Stomach (tissue), 9 donors: ENCODE results near the gene EGFLAM. TPM values are rescaled to one million over a fixed set of nuclear protein-coding genes. Genes with fewer than 3 reads are reported as not detected.

Experiments used
- DNase-seq, 2 donors: peaks; one replicate each; pipeline versions ENCODE4 v3.0.0 to v3.0.0-alpha.2; 2013 to 2019
- H3K27ac ChIP-seq, 5 donors: fragments of 200-600 bp in 4 of 5; sonication (generic) in 4 of 5; one replicate each; pipeline ENCODE4 v1.5.1; 2013 to 2019; ENCODE audit warnings: mild to moderate bottlenecking in 1 of 5, moderate library complexity in 1 of 5
- H3K27me3 ChIP-seq, 3 donors: fragments of 200-600 bp; sonication (generic); one replicate each; pipeline ENCODE4 v1.5.1; 2017 to 2019; ENCODE audit warnings: mixed run types in 1 of 3
- H3K36me3 ChIP-seq, 4 donors: fragments of 200-600 bp; sonication (generic); 1 replicate in 3 of 4; 2 replicates in 1 of 4; pipeline ENCODE4 v1.5.1; 2016 to 2019
- H3K4me1 ChIP-seq, 4 donors: fragments of 200-600 bp; sonication (generic); one replicate each; pipeline ENCODE4 v1.5.1; 2016 to 2019
- H3K4me3 ChIP-seq, 4 donors: fragments of 200-600 bp; sonication (generic) in 3 of 4; one replicate each; pipeline ENCODE4 v1.5.1; 2016 to 2019; ENCODE audit warnings: mild to moderate bottlenecking in 1 of 4
- H3K9me3 ChIP-seq, 4 donors: fragments of 200-600 bp; sonication (generic); one replicate each; pipeline ENCODE4 v1.5.1; 2016 to 2019
- EP300 ChIP-seq: sonication (generic); formaldehyde crosslinking; IDR thresholded peaks from one replicate; pipeline ENCODE4 v1.6.1; 2017; ENCODE audit warnings: antibody characterized with exemption
- POLR2A ChIP-seq, 4 donors: fragments of 450-650 bp; IDR thresholded peaks; one replicate each; pipeline ENCODE4 v1.6.1; 2016; ENCODE audit warnings: antibody characterized with exemption in 4 of 4, control low read depth in 2 of 4, mild to moderate bottlenecking in 1 of 4, moderate library complexity in 1 of 4
- POLR2AphosphoS5 ChIP-seq, 3 donors: sonication (generic); formaldehyde crosslinking; IDR thresholded peaks; one replicate each; pipeline ENCODE4 v1.6.1; 2016; ENCODE audit warnings: antibody characterized with exemption in 3 of 3
- WGBS, 5 donors: extraction: QIAGEN DNeasy Blood & Tissue Kit in 3 of 5; methylation state at CpG; one replicate each; pipeline versions ENCODE4 v1.1.5 to v1.1.7; 2013 to 2018; 5-methylcytosine and 5-hydroxymethylcytosine counted together
- intact Hi-C: fragments of 100-400 bp; cut with DNase I; formaldehyde crosslinking; loops from one replicate; pipeline ENCODE4 v1.15.1; 2023; ENCODE audit warnings: low total_unique reads
- polyA plus RNA-seq, 3 donors: library from polyadenylated mRNA; stranded (reverse); fragments of 200-250 nt; gene quantifications; one replicate each; pipeline ENCODE4 v1.2.3, GENCODE V29; 2013
- total RNA-seq, 5 donors: library from RNA; depleted of rRNA; stranded (reverse); fragments of >200 nt; gene quantifications; one replicate each; pipeline versions ENCODE4 v1.1.0 to v1.2.3, GENCODE V29; 2014 to 2016
- TF ChIP-seq, protein P1 (sequence below), 7 experiments: fragments of 450-650 bp in 4 of 7; fragments of 200-600 bp in 3 of 7; sonication (generic) in 3 of 7; IDR thresholded peaks; one replicate each; pipeline ENCODE4 v1.5.1; 2016 to 2019; ENCODE audit warnings: antibody characterized with exemption in 7 of 7, control low read depth in 2 of 7, mild to moderate bottlenecking in 1 of 7
- donor health status: healthy with polysubstance abuse.
- donor health status: Bipolar disorder and iron deficiency.
- donor health status: healthy.

EGFLAM gene
- total and polyA plus RNA-seq, 8 donors = 0.61 to 5.9 (median 1.4) TPM; not detected in 3

DNA sequence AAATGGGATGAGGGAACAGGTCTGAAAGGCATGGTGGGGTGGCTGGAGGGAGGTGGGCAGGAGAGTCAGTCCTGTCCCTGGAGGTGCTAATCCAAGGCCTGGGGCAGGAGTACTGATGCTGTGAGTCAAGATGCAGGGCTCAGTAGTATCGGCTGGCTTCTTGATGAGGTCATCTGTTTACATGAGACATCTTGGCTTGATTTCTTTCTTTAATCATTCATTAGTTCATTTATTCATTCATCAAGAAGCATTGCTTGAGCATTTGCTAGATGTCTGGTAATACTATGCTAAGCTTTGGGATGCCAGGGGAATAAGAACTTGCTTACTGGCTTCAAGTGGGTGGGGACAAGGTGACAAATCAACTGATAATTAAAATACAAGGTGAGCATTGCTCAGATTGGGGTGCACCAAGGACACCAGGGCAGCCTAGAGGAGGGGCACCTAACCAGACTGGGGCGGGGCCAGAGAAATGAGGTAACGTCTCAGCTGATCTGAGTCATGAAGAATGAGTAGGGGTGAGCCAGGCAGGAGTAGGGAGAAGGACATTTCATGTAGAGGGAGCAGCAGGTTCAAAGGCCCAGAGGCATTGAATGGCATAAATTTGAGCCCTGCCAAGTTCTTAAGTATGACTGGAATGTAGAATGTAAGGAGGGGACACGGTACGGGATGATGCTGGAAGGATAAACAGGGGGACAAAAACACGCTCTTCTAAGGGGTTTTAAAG, 88.8 kb downstream of the EGFLAM start:
- intact Hi-C loops = no loop called here
- WGBS, 5 donors = 82 to 86% (median 84%) methylated on average over 6 of the region's 6 CpGs

DNA sequence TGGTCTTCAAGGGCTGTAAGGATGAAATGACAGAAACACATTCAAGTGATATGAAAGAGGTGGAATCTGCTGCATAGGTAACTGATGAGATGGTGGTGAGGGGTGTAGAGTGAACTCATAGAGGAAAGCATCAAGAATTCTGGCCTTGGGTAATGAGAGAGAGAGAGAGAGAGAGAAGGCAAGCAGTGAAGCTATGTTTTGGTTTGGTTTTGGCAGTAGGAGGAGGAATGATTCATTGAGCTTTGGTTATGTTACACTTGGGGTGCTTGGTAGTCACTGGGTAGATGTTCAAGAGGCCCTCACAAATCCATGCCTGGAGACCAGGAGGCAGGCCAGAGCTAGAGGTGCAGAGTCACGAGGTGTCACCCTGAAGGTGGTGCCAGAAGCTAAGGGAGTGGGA, 89.5 kb downstream of the EGFLAM start:
- no peak for TF ChIP-seq POLR2A (IDR thresholded peaks at IDR 0.05)
- TF ChIP-seq POLR2AphosphoS5 (IDR thresholded peaks at IDR 0.05) = no peak
- TF ChIP-seq, protein P1, sequence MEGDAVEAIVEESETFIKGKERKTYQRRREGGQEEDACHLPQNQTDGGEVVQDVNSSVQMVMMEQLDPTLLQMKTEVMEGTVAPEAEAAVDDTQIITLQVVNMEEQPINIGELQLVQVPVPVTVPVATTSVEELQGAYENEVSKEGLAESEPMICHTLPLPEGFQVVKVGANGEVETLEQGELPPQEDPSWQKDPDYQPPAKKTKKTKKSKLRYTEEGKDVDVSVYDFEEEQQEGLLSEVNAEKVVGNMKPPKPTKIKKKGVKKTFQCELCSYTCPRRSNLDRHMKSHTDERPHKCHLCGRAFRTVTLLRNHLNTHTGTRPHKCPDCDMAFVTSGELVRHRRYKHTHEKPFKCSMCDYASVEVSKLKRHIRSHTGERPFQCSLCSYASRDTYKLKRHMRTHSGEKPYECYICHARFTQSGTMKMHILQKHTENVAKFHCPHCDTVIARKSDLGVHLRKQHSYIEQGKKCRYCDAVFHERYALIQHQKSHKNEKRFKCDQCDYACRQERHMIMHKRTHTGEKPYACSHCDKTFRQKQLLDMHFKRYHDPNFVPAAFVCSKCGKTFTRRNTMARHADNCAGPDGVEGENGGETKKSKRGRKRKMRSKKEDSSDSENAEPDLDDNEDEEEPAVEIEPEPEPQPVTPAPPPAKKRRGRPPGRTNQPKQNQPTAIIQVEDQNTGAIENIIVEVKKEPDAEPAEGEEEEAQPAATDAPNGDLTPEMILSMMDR (IDR thresholded peaks at IDR 0.05) = no peak
- no peak for TF ChIP-seq EP300
- DNase-seq = no peak
- H3K36me3 ChIP-seq = no peaks in the 10 kb centered on the region
- intact Hi-C loops = no loop called here
- H3K9me3 ChIP-seq = no peaks in the 10 kb centered on the region
- WGBS, 5 donors = 62 to 88% (median 67%) methylated on average over 1 of the region's 1 CpG
- H3K27ac ChIP-seq = no peak overlapping the region
- H3K4me3 ChIP-seq = no peak overlapping the region
- H3K4me1 ChIP-seq = no peaks in the 10 kb centered on the region
- peaks cover 0 to 3% (median 0%) of the 10 kb centered on the region in 3 donors for H3K27me3 ChIP-seq

More for the DNA sequence above, 88.8 kb downstream of the EGFLAM start:
- Histone ChIP-seq H3K4me1 (no peaks in the 10 kb centered on the region), H3K27me3 (peaks cover 0 to 3% (median 0%) of the 10 kb centered on the region in 3 donors), H3K9me3 (no peaks in the 10 kb centered on the region), H3K36me3 (no peaks in the 10 kb centered on the region), H3K27ac (no peak overlapping the region), H3K4me3 (no peak overlapping the region)
- no peak for TF ChIP-seq POLR2A (IDR thresholded peaks at IDR 0.05)
- DNase-seq = no peak

DNA sequence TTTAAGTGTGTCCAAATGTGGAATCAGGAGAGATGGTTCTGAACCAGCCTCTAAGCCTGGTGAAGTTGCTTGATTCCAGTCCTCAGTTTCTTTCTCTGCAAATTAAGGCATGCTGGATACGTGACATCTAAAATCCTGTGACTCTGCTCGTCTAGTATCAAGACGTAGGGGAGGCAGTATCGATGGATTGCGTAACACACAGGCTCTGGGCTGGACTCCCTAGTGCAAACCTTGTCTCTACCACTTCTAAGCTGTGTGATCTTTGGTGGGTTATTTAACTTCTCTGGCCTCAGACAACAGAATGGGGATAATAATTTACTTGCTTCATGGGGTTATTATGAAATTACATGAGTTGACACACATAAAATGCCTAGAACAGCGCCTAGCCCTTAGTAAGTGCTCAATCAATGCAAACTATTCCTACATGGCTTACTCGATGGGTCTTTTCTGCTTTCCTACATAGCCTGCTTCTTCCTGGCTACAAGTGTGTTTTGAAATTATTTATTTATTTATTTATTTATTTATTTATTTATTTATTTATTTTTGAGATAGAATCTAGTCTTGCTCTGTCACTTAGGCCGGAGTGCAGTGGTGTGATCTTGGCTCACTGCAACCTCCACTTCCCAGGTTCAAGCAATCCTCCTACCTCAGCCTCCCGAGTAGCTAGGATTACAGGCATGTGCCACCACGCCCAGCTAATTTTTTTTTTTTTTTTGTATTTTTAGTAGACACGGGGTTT, 102.1 kb downstream of the EGFLAM start:
- Histone ChIP-seq H3K4me1 (no peaks in the 10 kb centered on the region), H3K36me3 (no peaks in the 10 kb centered on the region), H3K9me3 (no peaks in the 10 kb centered on the region), H3K27ac (no peak overlapping the region), H3K27me3 (no peaks in the 10 kb centered on the region), H3K4me3 (no peak overlapping the region)
- intact Hi-C loops = no loop called here
- TF ChIP-seq POLR2AphosphoS5 (IDR thresholded peaks at IDR 0.05) (no peak), EP300 (no peak), POLR2A (IDR thresholded peaks at IDR 0.05) (no peak)
- TF ChIP-seq, protein P1 (IDR thresholded peaks at IDR 0.05) = no peak
- WGBS, 5 donors = 85 to 94% (median 91%) methylated on average over 11 of the region's 11 CpGs
- no peak for DNase-seq

DNA sequence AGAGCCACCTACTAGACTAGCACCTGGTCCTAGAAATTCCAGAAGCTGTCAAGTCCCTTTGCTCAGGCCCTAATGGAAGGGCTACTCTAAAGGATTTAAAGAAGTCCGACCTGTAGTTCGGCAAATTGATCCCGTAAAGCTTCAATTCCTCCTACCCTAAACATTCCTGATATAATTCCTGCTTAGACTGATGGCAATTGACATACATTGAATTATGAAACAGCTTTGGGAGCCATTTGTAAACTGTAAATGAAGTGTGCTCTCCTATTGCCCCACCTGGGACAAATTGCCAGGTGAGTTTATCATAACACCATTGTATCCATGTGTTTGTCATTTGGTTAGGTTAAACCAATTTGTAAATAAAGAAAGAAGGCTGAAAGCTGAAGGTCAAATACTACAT, 104.4 kb downstream of the EGFLAM start:
- H3K4me1 ChIP-seq = no peaks in the 10 kb centered on the region

More for the DNA sequence above, 104.4 kb downstream of the EGFLAM start:
- TF ChIP-seq, protein P1 (IDR thresholded peaks at IDR 0.05) = no peak
- no peak for TF ChIP-seq POLR2A (IDR thresholded peaks at IDR 0.05)
- TF ChIP-seq EP300 = no peak
- no peak for TF ChIP-seq POLR2AphosphoS5 (IDR thresholded peaks at IDR 0.05)
- DNase-seq = no peak
- Histone ChIP-seq H3K9me3 (no peaks in the 10 kb centered on the region), H3K4me3 (no peak overlapping the region), H3K36me3 (no peaks in the 10 kb centered on the region), H3K27ac (no peak overlapping the region), H3K27me3 (no peaks in the 10 kb centered on the region)
- 55 to 72% (median 70%) methylated on average over 3 of the region's 3 CpGs for WGBS, 5 donors
- intact Hi-C loops = no loop called here
